Pancreas (tissue), 10 donors: ENCODE data around the gene AGBL4. TPM values are rescaled to one million over a fixed set of nuclear protein-coding genes. Genes with fewer than 3 reads are reported as not detected.

ENCODE experiments used
- ATAC-seq, 4 donors: fragments of 200-7000 bp; cut with Tn5 transposase; one replicate each; pipeline versions ENCODE4 v1.8.0 to v1.9.1; 2020; ENCODE audit warnings: mild to moderate bottlenecking in 4 of 4, moderate library complexity in 4 of 4
- DNase-seq, 6 donors: peaks; one replicate each; pipeline ENCODE4 v3.0.0-alpha.2; 2020
- FAIRE-seq: peaks from 2 replicates; lab custom pipeline; 2012; peaks lifted over from hg19 to GRCh38; lab: Jason Lieb, UNC
- H3K27ac ChIP-seq, 4 donors: fragments of 200-600 bp; sonication (generic); 1 replicate in 3 of 4; 2 replicates in 1 of 4; pipeline versions ENCODE4 v1.5.0 to v1.8.0; 2020
- H3K27me3 ChIP-seq, 4 donors: fragments of 200-600 bp; one replicate each; pipeline ENCODE4 v1.8.0; 2021
- H3K36me3 ChIP-seq, 3 donors: fragments of 200-600 bp; sonication (generic) in 1 of 3; one replicate each; pipeline versions ENCODE4 v1.5.0 to v1.8.0; 2020 to 2021
- H3K4me1 ChIP-seq, 3 donors: fragments of 200-600 bp; one replicate each; pipeline ENCODE4 v1.8.0; 2021
- H3K4me3 ChIP-seq, 4 donors: fragments of 200-600 bp; sonication (generic) in 2 of 4; one replicate each; pipeline versions ENCODE4 v1.5.0 to v1.8.0; 2020 to 2021
- H3K9me3 ChIP-seq, 4 donors: fragments of 200-600 bp; one replicate each; pipeline ENCODE4 v1.8.0; 2021
- WGBS, 2 donors: extraction: QIAGEN DNeasy Blood & Tissue Kit; methylation state at CpG; one replicate each; pipeline ENCODE4 v1.1.7; 2013; 5-methylcytosine and 5-hydroxymethylcytosine counted together
- intact Hi-C, 3 donors: fragments of 100-400 bp; cut with DNase I; formaldehyde crosslinking; loops; one replicate each; pipeline versions ENCODE4 v1.11.1 to v1.14.2; 2022
- polyA plus RNA-seq, 2 donors: library from polyadenylated mRNA; stranded (reverse); fragments of 200-250 nt; gene quantifications; one replicate each; pipeline ENCODE4 v1.2.3, GENCODE V29; 2013
- total RNA-seq, 6 donors: library from RNA; stranded (reverse); fragmentation: NEBNext Ultra II Directional in 4 of 6; extraction: Animal tissue kit (Norgen Biotek cat#: 25700) in 4 of 6; gene quantifications; one replicate each; pipeline versions ENCODE4 v1.2.1 to v1.2.4, GENCODE V29; 2021 to 2023
- TF ChIP-seq, protein P1 (sequence below), 4 donors: fragments of 200-600 bp; sonication (generic) in 3 of 4; IDR thresholded peaks; one replicate each; pipeline versions ENCODE4 v1.5.0 to v1.8.0; 2021; ENCODE audit warnings: antibody characterized with exemption in 4 of 4
- donor health status: healthy with polysubstance abuse.
- donor health status: DM: no; HTN: no; CAD: no; lungs with moderate emphysema.
- donor health status: DM: no; HTN: no; CAD: no.
- donor health status: control.
- donor health status: control.
- donor health status: Bipolar disorder and iron deficiency.
- donor health status: DM: yes; HTN: yes; CAD: no.
- donor health status: DM: no; HTN: no; CAD: no.
- donor health status: DM: no; HTN: no; CAD: no.
- donor health status: DM: yes; HTN: yes; CAD: no.

The AGBL4 gene
- total and polyA plus RNA-seq, 8 donors, result 0.15 to 1.2 (median 0.59) TPM

DNA sequence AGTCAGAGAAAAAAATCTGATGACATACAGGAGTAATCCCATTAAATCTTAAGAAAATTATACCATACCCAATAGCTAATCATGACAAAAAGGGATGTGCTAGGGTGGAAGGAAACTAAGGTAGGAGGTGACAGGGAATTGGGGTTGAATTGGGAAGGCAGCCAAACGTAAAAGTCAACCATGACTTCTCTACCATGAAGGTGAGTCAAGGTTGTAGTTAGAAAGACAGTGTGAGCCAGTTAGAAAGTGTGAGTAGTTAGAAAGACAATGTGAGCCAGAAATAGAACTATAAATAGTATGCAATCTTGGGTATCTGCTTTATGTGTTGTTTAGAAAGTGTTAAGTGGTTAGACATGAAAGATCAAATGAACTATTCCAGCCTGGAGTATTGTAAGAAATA lies 556.8 kb downstream of the AGBL4 start:
- no peaks in the 10 kb centered on the region for H3K9me3 ChIP-seq
- TF ChIP-seq, protein P1, sequence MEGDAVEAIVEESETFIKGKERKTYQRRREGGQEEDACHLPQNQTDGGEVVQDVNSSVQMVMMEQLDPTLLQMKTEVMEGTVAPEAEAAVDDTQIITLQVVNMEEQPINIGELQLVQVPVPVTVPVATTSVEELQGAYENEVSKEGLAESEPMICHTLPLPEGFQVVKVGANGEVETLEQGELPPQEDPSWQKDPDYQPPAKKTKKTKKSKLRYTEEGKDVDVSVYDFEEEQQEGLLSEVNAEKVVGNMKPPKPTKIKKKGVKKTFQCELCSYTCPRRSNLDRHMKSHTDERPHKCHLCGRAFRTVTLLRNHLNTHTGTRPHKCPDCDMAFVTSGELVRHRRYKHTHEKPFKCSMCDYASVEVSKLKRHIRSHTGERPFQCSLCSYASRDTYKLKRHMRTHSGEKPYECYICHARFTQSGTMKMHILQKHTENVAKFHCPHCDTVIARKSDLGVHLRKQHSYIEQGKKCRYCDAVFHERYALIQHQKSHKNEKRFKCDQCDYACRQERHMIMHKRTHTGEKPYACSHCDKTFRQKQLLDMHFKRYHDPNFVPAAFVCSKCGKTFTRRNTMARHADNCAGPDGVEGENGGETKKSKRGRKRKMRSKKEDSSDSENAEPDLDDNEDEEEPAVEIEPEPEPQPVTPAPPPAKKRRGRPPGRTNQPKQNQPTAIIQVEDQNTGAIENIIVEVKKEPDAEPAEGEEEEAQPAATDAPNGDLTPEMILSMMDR (IDR thresholded peaks at IDR 0.05), result no peak

DNA sequence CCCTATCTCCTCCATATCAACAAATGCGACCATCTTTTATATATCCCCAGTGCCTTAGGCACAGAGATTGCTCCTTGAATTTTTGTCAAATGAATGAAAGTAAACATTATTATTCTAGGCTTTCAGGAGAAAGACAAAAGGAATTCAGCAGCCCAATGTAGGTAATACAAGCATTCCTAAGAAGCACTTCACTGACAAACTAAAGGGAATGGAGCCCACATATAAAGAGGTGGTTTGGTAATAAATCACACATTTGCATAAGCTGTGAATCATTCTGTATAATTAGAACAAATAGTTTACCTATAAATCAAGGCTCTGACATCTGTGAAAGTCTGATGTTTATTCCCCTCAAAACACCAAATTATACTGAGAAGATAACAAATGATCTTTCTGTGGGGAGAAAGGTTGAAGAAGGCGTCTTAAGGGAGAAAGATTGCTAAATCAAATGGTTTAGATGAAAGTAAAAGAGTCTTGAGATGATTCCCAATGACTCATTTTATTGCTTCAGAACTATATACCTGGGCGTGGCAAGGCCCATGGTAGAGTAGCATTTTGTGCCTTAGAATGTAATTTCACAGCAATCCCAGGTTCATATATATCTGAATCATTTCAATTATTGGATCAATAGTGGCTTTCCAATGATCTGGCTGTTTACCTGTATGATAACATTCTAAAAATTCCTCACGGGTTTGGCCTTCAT lies 558.1 kb downstream of the AGBL4 start:
- Histone ChIP-seq H3K36me3 (no peaks in the 10 kb centered on the region), H3K4me3 (no peak overlapping the region), H3K27ac (no peak overlapping the region), H3K9me3 (no peaks in the 10 kb centered on the region), H3K27me3 (no peaks in the 10 kb centered on the region), H3K4me1 (no peaks in the 10 kb centered on the region)
- intact Hi-C loops, result no loop called here
- WGBS, 2 donors, result 54 to 62% methylated on average over 4 of the region's 4 CpGs
- no peak for DNase-seq
- TF ChIP-seq, protein P1 (IDR thresholded peaks at IDR 0.05), result no peak
- ATAC-seq, result no peak
- no peak for FAIRE-seq

More for the DNA sequence above, 556.8 kb downstream of the AGBL4 start:
- Histone ChIP-seq H3K27me3 (no peaks in the 10 kb centered on the region), H3K4me1 (no peaks in the 10 kb centered on the region), H3K4me3 (no peak overlapping the region), H3K36me3 (no peaks in the 10 kb centered on the region), H3K27ac (no peak overlapping the region)
- FAIRE-seq (no peak), ATAC-seq (no peak), DNase-seq (no peak)
- WGBS, 2 donors, result 43 to 71% methylated on average over 1 of the region's 1 CpG
- intact Hi-C loops, result no loop called here

DNA sequence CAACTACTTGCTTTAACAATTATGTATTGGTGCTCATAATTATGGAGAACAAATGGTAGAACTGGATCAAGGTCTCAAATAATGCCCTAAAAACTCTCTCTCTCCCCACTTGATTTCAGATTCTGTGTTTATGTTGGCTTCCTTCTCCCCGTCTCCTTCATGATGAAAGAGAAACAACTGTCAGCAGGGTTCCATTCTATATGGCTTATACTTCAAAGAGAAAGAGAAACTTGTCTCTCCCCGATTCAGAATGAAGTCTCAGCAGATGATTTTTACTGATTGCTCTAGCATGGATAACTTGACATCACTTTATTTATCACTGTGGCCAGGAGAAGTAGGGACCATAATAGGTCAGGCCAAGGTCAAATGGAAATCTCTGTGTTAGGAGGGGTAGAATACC lies 575.6 kb downstream of the AGBL4 start:
- Histone ChIP-seq H3K36me3 (no peaks in the 10 kb centered on the region), H3K4me1 (no peaks in the 10 kb centered on the region), H3K27me3 (no peaks in the 10 kb centered on the region), H3K4me3 (no peak overlapping the region), H3K9me3 (no peaks in the 10 kb centered on the region), H3K27ac (no peak overlapping the region)
- FAIRE-seq, result no peak
- WGBS, 2 donors, result 54 to 66% methylated on average over 2 of the region's 2 CpGs
- no peak for DNase-seq
- TF ChIP-seq, protein P1 (IDR thresholded peaks at IDR 0.05), result no peak
- intact Hi-C loops, result no loop called here
- no peak for ATAC-seq

DNA sequence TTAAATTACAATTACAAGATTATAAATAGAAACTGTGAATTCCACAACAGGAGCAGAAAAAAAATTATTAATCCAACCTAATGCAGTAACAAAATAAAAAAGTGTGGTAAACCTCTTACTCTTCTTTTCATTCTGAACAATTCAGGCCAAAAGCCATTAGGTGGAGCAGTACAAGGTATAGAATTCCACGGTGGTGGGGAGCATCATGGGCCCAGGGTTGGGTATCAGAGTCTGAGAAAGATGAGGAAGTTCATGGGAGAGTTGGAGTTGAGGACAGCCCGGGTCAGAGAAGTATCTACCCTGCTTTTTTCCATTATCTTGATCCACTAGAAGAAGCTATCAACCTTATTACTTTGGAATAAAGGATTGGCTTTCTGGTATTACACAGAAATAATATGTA lies 586.9 kb downstream of the AGBL4 start:
- Histone ChIP-seq H3K9me3 (no peaks in the 10 kb centered on the region), H3K27ac (no peak overlapping the region), H3K27me3 (no peaks in the 10 kb centered on the region), H3K4me3 (no peak overlapping the region), H3K4me1 (no peaks in the 10 kb centered on the region), H3K36me3 (no peaks in the 10 kb centered on the region)
- FAIRE-seq (no peak), DNase-seq (no peak), ATAC-seq (no peak)
- 35 to 37% methylated on average over 2 of the region's 2 CpGs for WGBS, 2 donors
- TF ChIP-seq, protein P1 (IDR thresholded peaks at IDR 0.05), result no peak
- intact Hi-C loops, result no loop called here

DNA sequence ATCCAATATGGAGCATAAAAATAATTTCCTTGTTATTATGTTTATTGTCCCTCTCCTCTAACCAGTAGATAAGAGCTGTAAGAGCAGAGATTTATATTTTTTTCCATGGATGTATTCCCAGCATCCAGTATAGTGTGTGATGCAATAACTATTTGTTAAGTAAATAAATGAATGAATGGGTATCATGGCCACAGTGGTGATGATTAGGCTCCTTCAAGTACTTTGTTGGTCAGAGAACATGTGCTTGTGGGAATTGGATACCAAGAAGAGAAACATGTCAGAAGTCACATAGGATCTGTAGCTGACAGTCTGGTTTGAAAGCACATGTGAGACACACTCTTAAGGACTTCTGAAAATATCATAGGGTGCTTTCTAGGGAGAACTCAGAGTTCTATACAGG lies 588.5 kb downstream of the AGBL4 start:
- no peak overlapping the region for H3K27ac ChIP-seq
- no peaks in the 10 kb centered on the region for H3K4me1 ChIP-seq
- no peaks in the 10 kb centered on the region for H3K27me3 ChIP-seq
- DNase-seq (no peak), FAIRE-seq (no peak), ATAC-seq (no peak)
- intact Hi-C loops, result no loop called here
- TF ChIP-seq, protein P1 (IDR thresholded peaks at IDR 0.05), result no peak
- no peaks in the 10 kb centered on the region for H3K36me3 ChIP-seq
- H3K4me3 ChIP-seq, result no peak overlapping the region
- H3K9me3 ChIP-seq, result no peaks in the 10 kb centered on the region
